GM21723 (cell line): Measurements from ENCODE around the gene RHBDF1.

Experiments used
- ATAC-seq: cut with Tn5 transposase; IDR thresholded peaks from one replicate; pipeline ENCODE4 v1.9.1; 2021; ENCODE audit warnings: mild to moderate bottlenecking, moderate library complexity; ENCODE audit not compliant: unreplicated experiment

The RHBDF1 gene

GRCh38 chr16:75580-76501 lies 3.4 kb upstream of the RHBDF1 start:
- no peak for ATAC-seq

- no peak for ATAC-seq
These were observed 2.4 kb upstream of the RHBDF1 start for GRCh38 chr16:74747-75334.

- no peak for ATAC-seq
These were observed 1.8 kb upstream of the RHBDF1 start for GRCh38 chr16:74051-74746.

DNA sequence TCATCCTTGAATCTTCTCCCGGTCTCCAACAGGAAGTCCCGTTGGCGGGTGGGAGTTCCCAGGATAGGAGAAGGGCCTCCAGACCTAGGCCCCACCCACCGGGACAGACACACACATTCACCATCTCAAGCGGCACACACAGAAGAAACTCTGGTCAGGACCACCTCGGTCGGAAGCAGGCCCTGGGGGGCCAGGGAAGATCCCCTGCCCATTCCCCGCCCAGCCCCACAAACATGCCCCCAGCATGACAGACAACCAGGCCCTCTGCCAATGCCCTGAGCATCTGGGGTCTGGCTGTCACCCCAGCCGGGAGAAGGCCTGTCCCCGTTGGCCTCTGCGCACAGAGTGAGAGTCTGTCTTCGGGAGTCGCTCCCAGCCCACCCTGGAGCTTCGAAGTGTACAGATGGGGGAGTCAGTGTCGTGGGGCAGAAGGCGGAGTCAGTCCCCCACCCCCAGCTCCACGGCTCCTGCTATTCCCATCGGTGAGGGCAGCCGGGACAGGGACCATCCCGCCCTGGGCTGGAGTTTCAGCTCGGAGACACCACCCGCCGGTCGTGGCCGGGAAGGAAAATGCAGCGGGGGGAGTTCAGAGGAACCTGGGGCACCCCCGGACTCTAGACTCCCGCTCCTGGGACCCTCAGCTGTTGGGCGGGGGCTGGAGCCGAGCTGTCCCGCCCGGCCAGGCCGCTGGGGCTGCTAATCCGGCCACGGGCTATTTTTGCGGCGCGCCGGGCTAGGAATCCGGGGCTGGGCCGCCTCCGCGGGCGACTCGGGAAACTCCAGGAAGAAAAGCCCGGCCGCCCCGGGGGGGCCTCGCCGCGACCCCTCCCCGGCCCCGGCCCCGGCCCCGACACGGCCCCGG lies 660 bp downstream of the RHBDF1 start:
- no peak for ATAC-seq

DNA sequence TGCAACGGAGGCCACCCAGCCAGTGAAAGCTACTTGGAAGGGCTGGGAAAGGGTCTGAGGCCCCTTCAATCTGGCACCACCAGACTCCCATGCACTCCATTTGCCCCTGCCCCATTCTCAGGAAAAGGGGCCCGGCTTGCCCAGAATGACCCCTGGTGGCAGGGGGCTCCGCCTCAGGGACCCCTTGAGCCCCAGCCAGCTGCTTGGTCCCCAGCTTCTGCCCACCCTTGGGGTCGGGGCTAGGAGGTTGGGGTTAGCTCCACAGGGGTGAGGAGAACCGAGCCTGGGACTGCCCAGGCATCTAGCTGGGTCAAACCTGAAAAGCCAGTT lies 1.3 kb downstream of the RHBDF1 start:
- no peak for ATAC-seq

- no peak for ATAC-seq
These were observed 3.2 kb downstream of the RHBDF1 start for GRCh38 chr16:69181-69580.

- no peak for ATAC-seq
These were observed 4.3 kb downstream of the RHBDF1 start for GRCh38 chr16:67884-68789.

GRCh38 chr16:67183-67791 lies 5.1 kb downstream of the RHBDF1 start:
- ATAC-seq, result no peak

DNA sequence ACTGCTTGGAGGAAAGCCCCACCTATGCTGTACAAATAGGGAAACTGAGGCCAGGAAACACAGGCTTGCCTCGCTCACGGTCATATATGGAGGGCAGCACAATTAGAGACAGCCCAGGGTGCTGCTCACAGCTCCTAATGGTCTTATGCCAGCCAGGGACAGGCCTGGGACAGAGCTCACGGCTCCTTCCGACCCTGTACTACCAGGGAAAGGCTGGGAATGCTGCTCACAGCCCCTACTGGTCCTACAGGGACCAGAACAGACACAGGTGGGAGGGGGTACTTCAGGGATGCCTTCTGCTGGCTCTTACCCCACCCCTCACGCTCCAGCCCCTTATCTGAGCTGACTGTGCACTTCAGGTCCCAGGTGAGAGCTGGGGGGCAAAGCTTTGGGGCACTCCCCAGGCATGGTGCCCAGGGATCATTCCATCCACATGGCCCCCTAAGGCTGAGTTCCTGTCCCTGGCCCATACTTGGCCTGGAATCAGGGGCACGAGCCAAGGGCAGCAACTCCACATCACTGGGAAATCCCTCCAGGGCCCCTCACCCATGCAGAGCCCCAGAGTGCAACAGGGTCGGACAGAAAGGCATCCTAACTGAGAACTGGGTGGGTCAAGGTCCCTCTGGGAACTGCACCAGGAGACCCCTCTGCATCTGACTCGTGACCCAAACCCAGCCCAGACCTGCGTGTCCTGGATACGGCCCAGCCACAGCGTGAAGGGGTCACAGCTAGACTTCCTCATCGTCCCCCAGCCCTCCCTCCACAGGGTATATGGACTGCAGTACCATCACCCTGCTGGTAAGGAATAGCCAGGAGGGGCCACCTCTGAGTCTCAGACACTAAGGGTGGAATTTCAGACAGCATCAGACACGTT lies 5.9 kb downstream of the RHBDF1 start:
- no peak for ATAC-seq

- peak; percentile 62 for ATAC-seq
These were observed 6.7 kb downstream of the RHBDF1 start for GRCh38 chr16:65745-66144.

DNA sequence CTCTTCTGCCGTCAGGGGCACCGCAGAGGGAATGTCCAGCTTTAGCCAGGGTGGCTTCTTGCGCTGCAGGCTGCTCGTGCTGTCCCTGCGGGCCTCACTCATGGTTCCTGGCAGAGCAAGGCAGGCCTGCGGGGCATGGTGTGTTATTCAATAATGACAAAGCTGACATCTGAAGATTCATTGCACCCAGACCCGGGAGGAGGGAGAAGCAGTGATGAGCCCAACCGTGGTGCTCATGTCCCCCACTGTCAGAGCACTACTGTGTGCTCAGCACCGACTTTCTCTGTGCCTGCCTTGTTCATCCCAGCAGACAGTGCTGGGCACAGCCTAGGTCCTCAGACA lies 7.5 kb downstream of the RHBDF1 start:
- no peak for ATAC-seq

GRCh38 chr16:63998-64913 lies 8.2 kb downstream of the RHBDF1 start:
- no peak for ATAC-seq

DNA sequence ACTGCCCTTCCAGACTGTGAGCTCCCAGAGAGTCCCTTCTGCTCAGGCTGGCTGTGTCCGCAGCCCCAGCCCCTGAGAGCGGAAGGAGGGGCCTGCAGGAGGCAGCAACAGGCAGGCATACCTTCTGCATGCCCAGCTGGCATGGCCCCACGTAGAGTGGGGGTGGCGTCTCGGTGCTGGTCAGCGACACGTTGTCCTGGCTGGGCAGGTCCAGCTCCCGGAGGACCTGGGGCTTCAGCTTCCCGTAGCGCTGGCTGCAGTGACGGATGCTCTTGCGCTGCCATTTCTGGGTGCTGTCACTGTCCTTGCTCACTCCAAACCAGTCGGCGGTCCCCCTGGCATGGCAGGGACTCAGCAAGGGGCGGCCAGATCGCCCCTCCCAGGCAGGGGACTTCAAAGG lies 9.0 kb downstream of the RHBDF1 start:
- ATAC-seq, result no peak

GRCh38 chr16:62968-63391 lies 9.5 kb downstream of the RHBDF1 start:
- no peak for ATAC-seq

GRCh38 chr16:62283-62967 lies 10.0 kb downstream of the RHBDF1 start:
- no peak for ATAC-seq

DNA sequence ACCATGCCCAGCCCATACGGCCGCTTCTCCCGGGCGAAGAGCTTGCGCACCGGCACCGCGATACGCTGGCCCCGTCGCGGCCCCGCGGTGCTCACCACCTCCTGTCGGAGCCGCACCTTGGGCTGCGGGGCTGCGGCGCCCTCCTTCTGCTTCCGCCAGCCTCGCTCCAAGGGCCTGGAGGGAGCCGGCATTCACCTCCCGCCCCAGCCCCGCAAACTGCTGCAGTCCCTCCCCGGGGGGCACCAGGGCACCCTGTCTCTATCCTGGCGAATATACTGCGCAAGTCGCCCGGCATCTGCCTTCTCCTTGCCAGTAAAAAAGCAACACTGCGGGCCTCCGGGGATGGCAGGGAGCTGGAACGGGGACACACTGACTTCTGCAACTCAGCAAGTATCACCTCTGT lies 10.6 kb downstream of the RHBDF1 start:
- no peak for ATAC-seq
